Suprapubic skin (tissue), 4 donors: ENCODE results near the gene EBLN2. TPM values are rescaled to one million over a fixed set of nuclear protein-coding genes. Genes with fewer than 3 reads are reported as not detected.
"Not testable (repeated sequence)": the region's sequence is repeated elsewhere in the genome, so short reads cannot be mapped to it uniquely, and the experiment has no call there.

ENCODE experiments used
- DNase-seq, 2 donors: peaks; one replicate each; pipeline ENCODE4 v3.0.0-alpha.2; 2019; ENCODE audit warnings: low spot score in 2 of 2
- H3K27ac ChIP-seq: fragments of 200-600 bp; sonication (generic); one replicate; pipeline ENCODE4 v1.5.1; 2019
- H3K27me3 ChIP-seq: fragments of 200-600 bp; sonication (generic); one replicate; pipeline ENCODE4 v1.5.1; 2019
- H3K36me3 ChIP-seq: fragments of 200-600 bp; sonication (generic); one replicate; pipeline ENCODE4 v1.5.1; 2019
- H3K4me1 ChIP-seq: fragments of 200-600 bp; sonication (generic); one replicate; pipeline ENCODE4 v1.5.1; 2019
- H3K4me3 ChIP-seq: fragments of 200-600 bp; sonication (generic); one replicate; pipeline ENCODE4 v1.5.1; 2019; ENCODE audit warnings: mild to moderate bottlenecking
- H3K9me3 ChIP-seq: fragments of 200-600 bp; sonication (generic); one replicate; pipeline ENCODE4 v1.5.1; 2019
- CTCF ChIP-seq, 2 donors: fragments of 200-600 bp in 1 of 2; fragments of 450-650 bp in 1 of 2; sonication (generic) in 1 of 2; IDR thresholded peaks; one replicate each; pipeline ENCODE4 v1.5.1; 2016 to 2019; ENCODE audit warnings: antibody characterized with exemption in 2 of 2, mild to moderate bottlenecking in 1 of 2, moderate library complexity in 1 of 2
- EP300 ChIP-seq: sonication (generic); formaldehyde crosslinking; IDR thresholded peaks from one replicate; pipeline ENCODE4 v1.6.1; 2017; ENCODE audit warnings: antibody characterized with exemption
- POLR2A ChIP-seq, 2 donors: fragments of 450-650 bp; IDR thresholded peaks; one replicate each; pipeline ENCODE4 v1.6.1; 2017; ENCODE audit warnings: antibody characterized with exemption in 2 of 2, mild to moderate bottlenecking in 2 of 2, moderate library complexity in 2 of 2
- POLR2AphosphoS5 ChIP-seq, 3 donors: sonication (generic); formaldehyde crosslinking; IDR thresholded peaks; one replicate each; pipeline ENCODE4 v1.6.1; 2017; ENCODE audit warnings: antibody characterized with exemption in 3 of 3
- WGBS: methylation state at CpG from one replicate; pipeline ENCODE4 v1.1.5; 2018; 5-methylcytosine and 5-hydroxymethylcytosine counted together
- total RNA-seq, 4 donors: library from RNA; depleted of rRNA; stranded (reverse); fragments of >200 nt; gene quantifications; one replicate each; pipeline ENCODE4 v1.1.0, GENCODE V29; 2016

Gene EBLN2
- total RNA-seq, 4 donors from 2014 or later = 2.3 to 16.8 (median 4.7) TPM

GRCh38 chr3:73056845-73057150 is 4.7 kb upstream of the EBLN2 start:
- H3K4me1 ChIP-seq = peaks cover 17% of the 10 kb centered on the region
- no peaks in the 10 kb centered on the region for H3K9me3 ChIP-seq
- TF ChIP-seq POLR2AphosphoS5 (IDR thresholded peaks at IDR 0.05) (no peak), EP300 (no peak), POLR2A (IDR thresholded peaks at IDR 0.05) (no peak), CTCF (IDR thresholded peaks at IDR 0.05) (no peak)
- no peak overlapping the region for H3K4me3 ChIP-seq
- no peak for DNase-seq
- H3K27me3 ChIP-seq = no peaks in the 10 kb centered on the region
- H3K36me3 ChIP-seq = no peaks in the 10 kb centered on the region
- no peak overlapping the region for H3K27ac ChIP-seq

- Histone ChIP-seq H3K4me1 (peaks cover 12% of the 10 kb centered on the region), H3K27ac (no peak overlapping the region), H3K36me3 (peaks cover 32% of the 10 kb centered on the region), H3K4me3 (no peak overlapping the region), H3K9me3 (no peaks in the 10 kb centered on the region), H3K27me3 (no peaks in the 10 kb centered on the region)
- WGBS = 86% methylated on average over 1 of the region's 1 CpG
- no peak for DNase-seq
- TF ChIP-seq POLR2AphosphoS5 (IDR thresholded peaks at IDR 0.05) (no peak), EP300 (no peak), CTCF (IDR thresholded peaks at IDR 0.05) (no peak), POLR2A (IDR thresholded peaks at IDR 0.05) (no peak)
Measured at GRCh38 chr3:73060302-73060723, 1.1 kb upstream of the EBLN2 start.

- not testable (repeated sequence) for H3K27ac ChIP-seq, DNase-seq, H3K4me1 ChIP-seq, H3K27me3 ChIP-seq, H3K4me3 ChIP-seq, H3K9me3 ChIP-seq
- peaks cover 40% of the 10 kb centered on the region for H3K36me3 ChIP-seq
Measured at GRCh38 chr3:73066243-73066642, 4.8 kb downstream of the EBLN2 start.

- TF ChIP-seq CTCF (IDR thresholded peaks at IDR 0.05) (no peak), POLR2A (IDR thresholded peaks at IDR 0.05) (no peak), EP300 (no peak), POLR2AphosphoS5 (IDR thresholded peaks at IDR 0.05) (no peak)
- no peak for DNase-seq
- WGBS = 56% methylated on average over 3 of the region's 3 CpGs
Measured at GRCh38 chr3:73068419-73068818, 7.0 kb downstream of the EBLN2 start.

GRCh38 chr3:73069187-73069586 is 7.7 kb downstream of the EBLN2 start:
- Histone ChIP-seq H3K36me3 (peaks cover 18% of the 10 kb centered on the region), H3K4me3 (no peak overlapping the region), H3K27me3 (no peaks in the 10 kb centered on the region), H3K27ac (no peak overlapping the region), H3K4me1 (no peaks in the 10 kb centered on the region), H3K9me3 (no peaks in the 10 kb centered on the region)
- DNase-seq = no peak
- WGBS = 88% methylated on average over 5 of the region's 5 CpGs
- TF ChIP-seq EP300 (no peak), POLR2AphosphoS5 (IDR thresholded peaks at IDR 0.05) (no peak), CTCF (IDR thresholded peaks at IDR 0.05) (no peak), POLR2A (IDR thresholded peaks at IDR 0.05) (no peak)

More at GRCh38 chr3:73068419-73068818, 7.0 kb downstream of the EBLN2 start:
- Histone ChIP-seq H3K36me3 (peaks cover 26% of the 10 kb centered on the region), H3K4me3 (no peak overlapping the region), H3K27ac (no peak overlapping the region), H3K4me1 (no peaks in the 10 kb centered on the region), H3K27me3 (no peaks in the 10 kb centered on the region), H3K9me3 (no peaks in the 10 kb centered on the region)

GRCh38 chr3:73069775-73070444 is 8.5 kb downstream of the EBLN2 start:
- WGBS = 88% methylated on average over 14 of the region's 14 CpGs

More at GRCh38 chr3:73069775-73070444, 8.5 kb downstream of the EBLN2 start:
- H3K27me3 ChIP-seq = no peaks in the 10 kb centered on the region
- peaks cover 12% of the 10 kb centered on the region for H3K36me3 ChIP-seq
- H3K27ac ChIP-seq = no peak overlapping the region
- H3K4me3 ChIP-seq = no peak overlapping the region
- no peaks in the 10 kb centered on the region for H3K9me3 ChIP-seq
- H3K4me1 ChIP-seq = no peaks in the 10 kb centered on the region
- TF ChIP-seq EP300 = no peak
- DNase-seq = no peak
